Astrocyte (in vitro differentiated cells and primary cell): ENCODE results near the gene FXYD4. TPM values are rescaled to one million over a fixed set of nuclear protein-coding genes. Genes with fewer than 3 reads are reported as not detected.
A peak's percentile ranks its signal among the peaks of the same experiment; 100 is the strongest.
"Not testable (repeated sequence)": the region's sequence is repeated elsewhere in the genome, so short reads cannot be mapped to it uniquely, and the experiment has no call there.

Experiments
- DNase-seq: peaks from one replicate; pipeline ENCODE4 v3.0.0-alpha.2; 2010; ENCODE audit warnings: low read depth
- FAIRE-seq: peaks from 2 replicates; lab custom pipeline; 2011; peaks lifted over from hg19 to GRCh38; lab: Jason Lieb, UNC
- H2AFZ ChIP-seq: 2 replicates; pipeline ENCODE4 v1.6.0; 2012; ENCODE audit warnings: low read depth, low read length, inconsistent platforms
- H3K27ac ChIP-seq: 2 replicates; pipeline ENCODE4 v1.5.1; 2011; ENCODE audit warnings: low read depth, low read length, inconsistent platforms
- H3K27me3 ChIP-seq: 2 replicates; pipeline ENCODE4 v1.6.0; 2011; ENCODE audit warnings: low read length, inconsistent platforms; ENCODE audit not compliant: insufficient read depth
- H3K36me3 ChIP-seq: 2 replicates; pipeline ENCODE4 v1.5.1; 2011; ENCODE audit warnings: low read length, inconsistent platforms; ENCODE audit not compliant: insufficient read depth
- H3K4me1 ChIP-seq: 2 replicates; pipeline ENCODE4 v1.5.1; 2011; ENCODE audit warnings: low read length, inconsistent platforms; ENCODE audit not compliant: insufficient read depth
- H3K4me2 ChIP-seq: 2 replicates; pipeline ENCODE4 v1.6.0; 2012; ENCODE audit warnings: low read length, inconsistent platforms
- H3K4me3 ChIP-seq: 2 replicates; pipeline ENCODE4 v1.5.1; 2011; ENCODE audit warnings: low read depth, mild to moderate bottlenecking, low read length, inconsistent platforms; ENCODE audit not compliant: insufficient read depth
- H3K79me2 ChIP-seq: 2 replicates; pipeline ENCODE4 v1.6.0; 2012; ENCODE audit warnings: mild to moderate bottlenecking, low read length, inconsistent platforms; ENCODE audit not compliant: insufficient read depth
- H3K9ac ChIP-seq: 2 replicates; pipeline ENCODE4 v1.6.0; 2012; ENCODE audit warnings: mild to moderate bottlenecking, low read length, inconsistent platforms
- H3K9me3 ChIP-seq: 2 replicates; pipeline ENCODE4 v1.5.1; 2012; ENCODE audit warnings: low read depth, mild to moderate bottlenecking, low read length, inconsistent platforms; ENCODE audit not compliant: insufficient read depth
- H4K20me1 ChIP-seq: 2 replicates; pipeline ENCODE4 v1.6.0; 2012; ENCODE audit warnings: low read length, inconsistent platforms; ENCODE audit not compliant: insufficient read depth
- H3K27ac Mint-ChIP-seq: one replicate; pipeline ENCODE4 v1.8.0; 2021; ENCODE audit warnings: mild to moderate bottlenecking, mixed read lengths; ENCODE audit not compliant: unreplicated experiment
- H3K27me3 Mint-ChIP-seq: one replicate; pipeline ENCODE4 v1.8.0; 2021; ENCODE audit warnings: low read depth, mixed read lengths; ENCODE audit not compliant: unreplicated experiment
- H3K36me3 Mint-ChIP-seq: one replicate; pipeline ENCODE4 v1.8.0; 2021; ENCODE audit warnings: low read depth, mixed read lengths; ENCODE audit not compliant: unreplicated experiment
- H3K4me1 Mint-ChIP-seq: one replicate; pipeline ENCODE4 v1.8.0; 2021; ENCODE audit warnings: low read depth, mixed read lengths; ENCODE audit not compliant: unreplicated experiment
- H3K4me3 Mint-ChIP-seq: one replicate; pipeline ENCODE4 v1.8.0; 2021; ENCODE audit warnings: mild to moderate bottlenecking, moderate library complexity, mixed read lengths; ENCODE audit not compliant: unreplicated experiment
- H3K9me3 Mint-ChIP-seq: one replicate; pipeline ENCODE4 v1.8.0; 2021; ENCODE audit warnings: mild to moderate bottlenecking, mixed read lengths; ENCODE audit not compliant: unreplicated experiment
- CTCF ChIP-seq: IDR thresholded peaks from 2 replicates; pipeline ENCODE4 v1.5.1; 2011; ENCODE audit warnings: low read depth, mild to moderate bottlenecking, inconsistent platforms, low read length, moderate library complexity; ENCODE audit not compliant: insufficient read depth
- EZH2 ChIP-seq: IDR thresholded peaks from 2 replicates; pipeline ENCODE4 v1.6.1; 2012; ENCODE audit warnings: mild to moderate bottlenecking, low read length, inconsistent platforms; ENCODE audit not compliant: insufficient read depth
- total RNA-seq: library from RNA; stranded (reverse); gene quantifications from 2 replicates; pipeline ENCODE4 v1.2.1, GENCODE V29; 2021

The FXYD4 gene
- total RNA-seq, 1 donor from 2014 or later: not detected

GRCh38 chr10:43333653-43334052 lies 37.8 kb upstream of the FXYD4 start:
- peaks cover 10% of the 10 kb centered on the region for H3K27me3 Mint-ChIP-seq
- H3K27ac Mint-ChIP-seq: no peak overlapping the region
- no peak for TF ChIP-seq CTCF
- TF ChIP-seq EZH2: no peak
- Histone ChIP-seq H3K4me1 (no peaks in the 10 kb centered on the region), H3K79me2 (no peaks in the 10 kb centered on the region), H3K9ac (no peak overlapping the region), H3K36me3 (no peaks in the 10 kb centered on the region), H3K27me3 (no peaks in the 10 kb centered on the region), H2AFZ (no peak overlapping the region), H3K4me2 (no peak overlapping the region), H3K9me3 (no peaks in the 10 kb centered on the region), H4K20me1 (no peaks in the 10 kb centered on the region), H3K4me3 (no peak overlapping the region), H3K27ac (no peak overlapping the region)
- no peak for FAIRE-seq
- no peaks in the 10 kb centered on the region for H3K9me3 Mint-ChIP-seq
- no peak overlapping the region for H3K4me3 Mint-ChIP-seq
- no peaks in the 10 kb centered on the region for H3K36me3 Mint-ChIP-seq
- peaks cover 3% of the 10 kb centered on the region for H3K4me1 Mint-ChIP-seq
- DNase-seq: no peak

GRCh38 chr10:43336061-43336460 lies 35.4 kb upstream of the FXYD4 start:
- no peaks in the 10 kb centered on the region for H3K9me3 Mint-ChIP-seq
- DNase-seq (no peak), FAIRE-seq (no peak)
- no peaks in the 10 kb centered on the region for H3K36me3 Mint-ChIP-seq
- no peak overlapping the region for H3K4me2 ChIP-seq
- H3K79me2 ChIP-seq: no peaks in the 10 kb centered on the region
- H3K4me3 ChIP-seq: no peak overlapping the region
- H3K4me3 Mint-ChIP-seq: no peak overlapping the region
- H3K27me3 ChIP-seq: peaks cover 4% of the 10 kb centered on the region
- H3K9me3 ChIP-seq: no peaks in the 10 kb centered on the region
- peaks cover 16% of the 10 kb centered on the region for H3K27me3 Mint-ChIP-seq
- H3K36me3 ChIP-seq: no peaks in the 10 kb centered on the region
- no peak overlapping the region for H3K9ac ChIP-seq
- H3K27ac ChIP-seq: no peak overlapping the region
- H3K4me1 Mint-ChIP-seq: peaks cover 11% of the 10 kb centered on the region
- no peak overlapping the region for H3K27ac Mint-ChIP-seq
- no peaks in the 10 kb centered on the region for H3K4me1 ChIP-seq
- no peaks in the 10 kb centered on the region for H4K20me1 ChIP-seq
- TF ChIP-seq CTCF (no peak), EZH2 (no peak)
- no peak overlapping the region for H2AFZ ChIP-seq

GRCh38 chr10:43336641-43337318 lies 34.7 kb upstream of the FXYD4 start:
- Histone ChIP-seq H3K4me2 (no peak overlapping the region), H2AFZ (no peak overlapping the region), H3K4me1 (no peaks in the 10 kb centered on the region), H3K36me3 (no peaks in the 10 kb centered on the region), H3K27ac (no peak overlapping the region), H3K27me3 (peaks cover 4% of the 10 kb centered on the region), H3K9ac (no peak overlapping the region), H3K4me3 (no peak overlapping the region), H4K20me1 (no peaks in the 10 kb centered on the region), H3K79me2 (no peaks in the 10 kb centered on the region), H3K9me3 (no peaks in the 10 kb centered on the region)
- peaks cover 11% of the 10 kb centered on the region for H3K4me1 Mint-ChIP-seq
- peak overlapping the region; percentile 28 for H3K27ac Mint-ChIP-seq
- FAIRE-seq: no peak
- no peak for DNase-seq
- H3K4me3 Mint-ChIP-seq: no peak overlapping the region
- no peaks in the 10 kb centered on the region for H3K9me3 Mint-ChIP-seq
- no peaks in the 10 kb centered on the region for H3K36me3 Mint-ChIP-seq
- TF ChIP-seq EZH2: no peak
- no peak for TF ChIP-seq CTCF
- H3K27me3 Mint-ChIP-seq: peaks cover 16% of the 10 kb centered on the region

- not testable (repeated sequence) for H3K4me3 Mint-ChIP-seq, H3K36me3 ChIP-seq, H4K20me1 ChIP-seq, H3K4me2 ChIP-seq, H2AFZ ChIP-seq, DNase-seq, H3K9me3 ChIP-seq, H3K4me1 ChIP-seq, H3K27me3 ChIP-seq, FAIRE-seq, H3K27ac ChIP-seq, H3K79me2 ChIP-seq, H3K4me3 ChIP-seq, H3K9me3 Mint-ChIP-seq, H3K27ac Mint-ChIP-seq, H3K36me3 Mint-ChIP-seq, H3K9ac ChIP-seq
- Mint-ChIP-seq H3K4me1 (peaks cover 11% of the 10 kb centered on the region), H3K27me3 (peaks cover 16% of the 10 kb centered on the region)
Observed at GRCh38 chr10:43337536-43337935, 33.9 kb upstream of the FXYD4 start.
